B cell (primary cell): Measurements from ENCODE around the gene ZNF547. TPM values are rescaled to one million over a fixed set of nuclear protein-coding genes. Genes with fewer than 3 reads are reported as not detected.

Experiments
- ATAC-seq: fragments of 200-7000 bp; cut with Tn5 transposase; one replicate; pipeline ENCODE4 v1.10.0; 2021; ENCODE audit warnings: low read depth, mild to moderate bottlenecking, moderate number of reproducible peaks, moderate library complexity
- CTCF ChIA-PET: fragments of 350-600 bp; sonication (Branson Sonifier 250); formaldehyde crosslinking; loops from one replicate; lab custom pipeline; 2021; ENCODE audit warnings: antibody characterized with exemption, inconsistent platforms; lab: Charles Lee
- POLR2A ChIA-PET: fragments of 350-600 bp; sonication (Branson Sonifier 250); formaldehyde crosslinking; loops from one replicate; lab custom pipeline; 2021; ENCODE audit warnings: antibody characterized with exemption; lab: Charles Lee
- DNase-seq: peaks from one replicate; pipeline ENCODE4 v3.0.0; 2013
- H2AFZ ChIP-seq: 2 replicates; pipeline ENCODE4 v1.6.1; 2012; ENCODE audit warnings: mild to moderate bottlenecking, low read depth, low read length; ENCODE audit not compliant: insufficient read depth, poor library complexity, severe bottlenecking
- H3K27ac ChIP-seq, 2 donors: 1 replicate in 1 of 2; 2 replicates in 1 of 2; pipeline ENCODE4 v1.5.1; 2012 to 2013; ENCODE audit warnings: low read length in 2 of 2, mild to moderate bottlenecking in 2 of 2, moderate library complexity in 1 of 2
- H3K27me3 ChIP-seq, 4 experiments: fragments of 200-600 bp in 1 of 4; sonication (generic) in 1 of 4; replicated peaks in 1 of 4; 1 replicate in 2 of 4; 2 replicates in 2 of 4; pipeline versions ENCODE4 v1.6.1 to v1.7.0; 2013 to 2016; ENCODE audit warnings: low read length in 3 of 4, mild to moderate bottlenecking in 2 of 4, mixed read lengths in 1 of 4, moderate library complexity in 1 of 4; ENCODE audit not compliant: insufficient read depth in 4 of 4, control insufficient read depth in 3 of 4; ENCODE audit errors: control extremely low read depth in 1 of 4
- H3K36me3 ChIP-seq, 2 experiments: replicated peaks in 1 of 2; 1 replicate in 1 of 2; 2 replicates in 1 of 2; pipeline versions ENCODE4 v1.6.1 to v1.7.1; 2013; ENCODE audit warnings: low read length in 1 of 2; ENCODE audit not compliant: insufficient read depth in 2 of 2, control insufficient read depth in 1 of 2; ENCODE audit errors: control extremely low read depth in 1 of 2, extremely low read depth in 1 of 2
- H3K4me1 ChIP-seq, 2 donors: fragments of 200-600 bp in 1 of 2; sonication (generic) in 1 of 2; 1 replicate in 1 of 2; 2 replicates in 1 of 2; pipeline versions ENCODE4 v1.5.1 to v1.6.1; 2013 to 2017; ENCODE audit warnings: low read length in 2 of 2; ENCODE audit not compliant: control insufficient read depth in 2 of 2, insufficient read depth in 2 of 2
- H3K4me2 ChIP-seq: replicated peaks from 2 replicates; pipeline ENCODE3; 2012; ENCODE audit warnings: mild to moderate bottlenecking, low read depth, low read length; ENCODE audit not compliant: poor library complexity, severe bottlenecking
- H3K4me3 ChIP-seq, 5 experiments: fragments of 200-600 bp in 1 of 5; sonication (generic) in 1 of 5; 1 replicate in 3 of 5; 2 replicates in 2 of 5; pipeline versions ENCODE4 v1.5.1 to v1.7.0; 2011 to 2016; ENCODE audit warnings: low read length in 4 of 5, mild to moderate bottlenecking in 4 of 5, low read depth in 2 of 5, control low read depth in 1 of 5, moderate library complexity in 1 of 5; ENCODE audit not compliant: insufficient read depth in 1 of 5; ENCODE audit errors: control extremely low read depth in 1 of 5, extremely low read depth in 1 of 5
- H3K79me2 ChIP-seq: fragments of 200-600 bp; sonication (generic); one replicate; pipeline ENCODE4 v1.6.0; 2016; ENCODE audit warnings: low read length; ENCODE audit not compliant: control insufficient read depth, insufficient read depth
- H3K9ac ChIP-seq: fragments of 200-600 bp; sonication (generic); 2 replicates; pipeline ENCODE4 v1.6.1; 2017; ENCODE audit warnings: mild to moderate bottlenecking, low read length, moderate library complexity
- H3K9me3 ChIP-seq, 3 donors: one replicate each; pipeline versions ENCODE4 v1.6.1 to v1.7.1; 2013; ENCODE audit warnings: low read length in 2 of 3; ENCODE audit not compliant: control insufficient read depth in 2 of 3, insufficient read depth in 1 of 3; ENCODE audit errors: control extremely low read depth in 1 of 3
- H4K20me1 ChIP-seq: 2 replicates; pipeline ENCODE4 v1.6.0; 2012; ENCODE audit warnings: mild to moderate bottlenecking, low read length; ENCODE audit not compliant: insufficient read depth, control insufficient read depth, poor library complexity, severe bottlenecking
- H3K27ac Mint-ChIP-seq: one replicate; pipeline ENCODE4 v1.8.0; 2021; ENCODE audit warnings: mixed read lengths
- H3K27me3 Mint-ChIP-seq: one replicate; pipeline ENCODE4 v1.8.0; 2021; ENCODE audit warnings: mixed read lengths
- H3K4me1 Mint-ChIP-seq: one replicate; pipeline ENCODE4 v1.8.0; 2021; ENCODE audit warnings: mixed read lengths
- H3K4me3 Mint-ChIP-seq: one replicate; pipeline ENCODE4 v1.8.0; 2021; ENCODE audit warnings: mixed read lengths
- H3K9me3 Mint-ChIP-seq: one replicate; pipeline ENCODE4 v1.8.0; 2022; ENCODE audit warnings: mixed read lengths; ENCODE audit not compliant: insufficient read depth
- CTCF ChIP-seq: fragments of 200-600 bp; IDR thresholded peaks from one replicate; pipeline ENCODE4 v1.8.0; 2022; ENCODE audit warnings: antibody characterized with exemption, mild to moderate bottlenecking
- EZH2 ChIP-seq: IDR thresholded peaks from 2 replicates; pipeline ENCODE4 v1.6.1; 2012; ENCODE audit warnings: borderline replicate concordance, low read depth, mild to moderate bottlenecking, moderate library complexity, low read length; ENCODE audit not compliant: insufficient read depth, poor library complexity, severe bottlenecking
- WGBS: methylation state at CpG from one replicate; pipeline ENCODE4 v1.1.5; 2013; ENCODE audit warnings: missing lambda C conversion rate; ENCODE audit not compliant: insufficient coverage; 5-methylcytosine and 5-hydroxymethylcytosine counted together
- intact Hi-C: fragments of 100-400 bp; cut with micrococcal nuclease; formaldehyde crosslinking; loops from one replicate; pipeline ENCODE4 v1.10.0; 2022
- polyA plus RNA-seq: library from polyadenylated mRNA; depleted of rRNA; stranded (reverse); fragments of >200 nt; gene quantifications from 2 replicates; pipeline ENCODE4 v1.2.3, GENCODE V29; 2012
- total RNA-seq, 2 donors: library from RNA; stranded (reverse); fragments of 120-200 nt in 1 of 2; gene quantifications; 1 replicate in 1 of 2; 2 replicates in 1 of 2; pipeline versions ENCODE4 v1.2.3 to v1.2.4, GENCODE V29; 2013 to 2022

ZNF547 gene
- total and polyA plus RNA-seq, 2 donors (not counting 1 experiment from before 2014, with no cell fraction given): 2.6 to 9.7 TPM

- no peak overlapping the region for H3K27ac Mint-ChIP-seq
- peaks cover 3 to 39% (median 18%) of the 10 kb centered on the region in 3 donors for H3K9me3 ChIP-seq
- CTCF ChIA-PET: no interaction called here
- no peaks in the 10 kb centered on the region for H4K20me1 ChIP-seq
- peaks cover 21 to 57% of the 10 kb centered on the region in 2 experiments for H3K36me3 ChIP-seq
- H3K4me1 Mint-ChIP-seq: peaks cover 30% of the 10 kb centered on the region
- no peaks in the 10 kb centered on the region for H3K27me3 Mint-ChIP-seq
- H2AFZ ChIP-seq: no peak overlapping the region
- no peak overlapping the region for H3K4me3 ChIP-seq
- no peak overlapping the region for H3K9ac ChIP-seq
- H3K79me2 ChIP-seq: peaks cover 38% of the 10 kb centered on the region
- H3K4me2 ChIP-seq: no peak overlapping the region
- no peak for DNase-seq
- intact Hi-C loops: no loop called here
- no peak overlapping the region for H3K4me3 Mint-ChIP-seq
- no peak for ATAC-seq
- H3K4me1 ChIP-seq: peaks cover 14 to 24% of the 10 kb centered on the region in 2 donors
- POLR2A ChIA-PET: no interaction called here
- H3K9me3 Mint-ChIP-seq: peaks cover 10% of the 10 kb centered on the region
- TF ChIP-seq CTCF (no peak), EZH2 (no peak)
- no peaks in the 10 kb centered on the region for H3K27me3 ChIP-seq
- no peak overlapping the region for H3K27ac ChIP-seq
Measured at GRCh38 chr19:57324992-57325391, 38.4 kb upstream of the ZNF547 start.

- 95% methylated on average over 3 of the region's 8 CpGs for WGBS
- Histone ChIP-seq H2AFZ (no peak overlapping the region), H3K27me3 (no peaks in the 10 kb centered on the region), H3K4me2 (no peak overlapping the region), H4K20me1 (no peaks in the 10 kb centered on the region), H3K27ac (no peak overlapping the region), H3K36me3 (peaks cover 21 to 57% of the 10 kb centered on the region in 2 experiments), H3K9me3 (peaks cover 4 to 51% (median 18%) of the 10 kb centered on the region in 3 donors), H3K4me1 (peaks cover 0 to 5% of the 10 kb centered on the region in 2 donors), H3K4me3 (no peak overlapping the region), H3K79me2 (peaks cover 10% of the 10 kb centered on the region), H3K9ac (no peak overlapping the region)
- Mint-ChIP-seq H3K9me3 (peaks cover 7% of the 10 kb centered on the region), H3K27me3 (no peaks in the 10 kb centered on the region), H3K4me1 (peaks cover 6% of the 10 kb centered on the region), H3K4me3 (no peak overlapping the region), H3K27ac (no peak overlapping the region)
- ChIA-PET POLR2A (no interaction called here), CTCF (no interaction called here)
- no peak for DNase-seq
- no peak for ATAC-seq
- TF ChIP-seq CTCF (no peak), EZH2 (no peak)
- intact Hi-C loops: no loop called here
Measured at GRCh38 chr19:57327993-57328392, 35.4 kb upstream of the ZNF547 start.
